ENCODE measurements around the gene RPL7L1.

DNA sequence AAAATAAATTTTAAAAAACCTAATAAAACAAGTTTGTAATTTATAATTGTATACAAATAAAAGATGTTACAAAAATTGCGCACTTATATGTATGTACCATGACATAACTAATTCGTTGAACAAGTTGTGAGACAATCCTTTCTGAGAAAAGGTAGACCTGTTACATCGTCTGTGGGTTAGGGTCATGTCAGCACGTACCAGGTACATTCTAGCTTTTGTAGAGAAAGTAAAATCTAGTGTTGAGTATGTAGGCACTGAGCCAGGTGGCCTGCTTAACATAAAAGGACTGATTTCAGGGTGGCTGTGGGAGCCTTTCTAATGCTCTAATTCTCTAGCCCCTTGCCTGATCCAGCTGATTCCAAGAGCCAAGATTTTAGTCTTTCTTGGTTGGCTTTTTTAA lies 10.4 kb downstream of the RPL7L1 start:
- TF ChIP-seq GATA2 (IDR thresholded peaks at IDR 0.05; ENCODE audit: low read depth, low read length) (no peak), GATA3 (IDR thresholded peaks at IDR 0.05; ENCODE audit: low read depth, low read length) (no peak)

All from SH-SY5Y (cell line).